Stimulated activated CD8-positive, alpha-beta memory T cell treated with anti-CD3 and anti-CD28 coated beads, Interleukin-12 subunit alpha, Interleukin-12 subunit beta, amount 100 ng/mL, for 4 hours (primary cell): ENCODE measurements around the gene RGN.
"Not testable (repeated sequence)": the region's sequence is repeated elsewhere in the genome, so short reads cannot be mapped to it uniquely, and the experiment has no call there.

Experiments
- DNase-seq: peaks from one replicate; pipeline ENCODE4 v3.0.0-alpha.2; 2020; ENCODE audit warnings: low read depth

Gene RGN

DNA sequence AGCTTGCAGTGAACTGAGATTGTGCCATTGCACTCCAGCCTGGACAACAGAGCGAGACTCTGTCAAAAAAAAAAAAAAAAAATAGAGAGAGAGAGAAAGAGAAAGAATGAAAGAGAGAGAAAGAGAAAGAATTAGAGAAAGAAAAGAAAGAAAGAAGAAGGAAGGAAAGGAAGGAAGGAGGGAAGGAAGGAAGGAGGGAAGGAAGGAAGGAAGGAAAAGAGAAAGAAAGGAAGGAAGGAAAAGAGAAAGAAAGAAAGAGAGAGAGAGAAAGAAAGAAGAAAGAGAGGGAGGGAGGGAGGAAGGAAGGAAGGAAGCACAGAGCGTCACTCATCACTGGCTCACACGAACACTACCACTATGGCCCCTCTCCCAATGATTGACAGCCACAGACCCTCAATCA is 46.2 kb downstream of the RGN start:
- DNase-seq: not testable (repeated sequence)

GRCh38 chrX:47129157-47129898 is 51.1 kb downstream of the RGN start:
- peak; percentile 70 for DNase-seq

DNA sequence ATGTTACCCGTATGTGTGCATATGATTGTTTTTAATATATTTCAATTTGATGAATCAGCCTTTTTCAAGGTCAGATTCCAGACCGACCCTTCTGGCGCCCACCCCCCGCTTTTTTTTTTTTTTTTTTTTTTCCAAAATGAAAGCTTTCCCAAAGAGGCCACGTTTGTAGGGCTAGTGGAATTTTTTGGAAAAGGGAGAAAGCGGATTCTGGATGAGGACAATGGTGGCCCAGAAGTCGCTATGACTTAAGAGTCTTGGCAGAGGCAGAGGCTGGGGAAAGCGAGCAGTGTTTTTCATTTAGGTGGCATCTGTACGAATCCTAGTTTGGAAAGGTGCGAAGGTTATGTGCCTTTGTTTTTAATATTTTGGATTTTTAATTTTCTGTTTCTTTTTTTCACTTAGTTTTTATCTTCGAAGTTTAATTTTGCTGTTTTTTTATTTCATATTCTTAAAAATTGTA is 51.7 kb downstream of the RGN start:
- no peak for DNase-seq

DNA sequence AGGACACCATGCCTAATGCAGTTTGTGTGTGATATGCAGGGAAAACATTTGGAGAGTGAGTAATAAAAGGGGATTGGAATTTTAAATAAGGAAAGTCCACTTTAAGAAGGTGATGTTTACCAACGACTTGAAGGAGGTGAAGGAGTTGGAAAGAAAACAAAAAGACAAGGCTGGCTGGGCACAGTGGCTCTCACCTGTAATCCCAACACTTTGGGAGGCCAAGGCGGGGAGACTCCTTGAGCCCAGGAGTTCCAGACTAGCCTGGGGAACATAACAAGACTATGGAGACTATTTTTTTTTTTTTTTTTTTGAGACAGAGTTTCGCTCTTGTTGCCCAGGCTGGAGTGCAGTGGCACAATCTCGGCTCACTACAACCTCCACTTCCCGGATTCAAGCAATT is 55.2 kb downstream of the RGN start:
- DNase-seq: no peak

DNA sequence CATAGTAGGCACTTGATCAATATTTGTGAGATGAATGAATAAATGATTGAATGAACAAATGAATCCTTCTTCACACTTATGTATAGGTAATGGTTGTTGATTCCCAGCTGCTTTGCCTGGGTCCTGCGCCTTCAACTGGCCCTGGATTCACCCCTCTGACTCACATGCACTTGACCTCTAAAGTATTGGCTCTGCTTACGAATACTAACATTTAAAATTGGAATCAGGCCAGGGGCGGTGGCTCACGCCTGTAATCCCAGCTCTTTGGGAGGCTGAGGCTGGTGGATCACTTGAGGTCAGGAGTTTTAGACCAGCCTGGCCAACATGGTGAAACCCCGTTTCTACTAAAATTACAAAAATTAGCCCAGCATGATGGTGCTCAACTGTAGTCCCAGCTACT is 57.4 kb downstream of the RGN start:
- not testable (repeated sequence) for DNase-seq

GRCh38 chrX:47138171-47138570 is 59.9 kb downstream of the RGN start:
- DNase-seq: no peak
